Activated CD4-positive, alpha-beta T cell treated with anti-CD3 and anti-CD28 coated beads, Interleukin-2, amount 50 U/mL, for 48 hours (primary cell): ENCODE results near the gene ENPP3.
A peak's percentile ranks its signal among the peaks of the same experiment; 100 is the strongest.

Experiments used
- DNase-seq, 2 experiments: peaks; one replicate each; pipeline ENCODE4 v3.0.0-alpha.2; 2020

ENPP3 gene

DNA sequence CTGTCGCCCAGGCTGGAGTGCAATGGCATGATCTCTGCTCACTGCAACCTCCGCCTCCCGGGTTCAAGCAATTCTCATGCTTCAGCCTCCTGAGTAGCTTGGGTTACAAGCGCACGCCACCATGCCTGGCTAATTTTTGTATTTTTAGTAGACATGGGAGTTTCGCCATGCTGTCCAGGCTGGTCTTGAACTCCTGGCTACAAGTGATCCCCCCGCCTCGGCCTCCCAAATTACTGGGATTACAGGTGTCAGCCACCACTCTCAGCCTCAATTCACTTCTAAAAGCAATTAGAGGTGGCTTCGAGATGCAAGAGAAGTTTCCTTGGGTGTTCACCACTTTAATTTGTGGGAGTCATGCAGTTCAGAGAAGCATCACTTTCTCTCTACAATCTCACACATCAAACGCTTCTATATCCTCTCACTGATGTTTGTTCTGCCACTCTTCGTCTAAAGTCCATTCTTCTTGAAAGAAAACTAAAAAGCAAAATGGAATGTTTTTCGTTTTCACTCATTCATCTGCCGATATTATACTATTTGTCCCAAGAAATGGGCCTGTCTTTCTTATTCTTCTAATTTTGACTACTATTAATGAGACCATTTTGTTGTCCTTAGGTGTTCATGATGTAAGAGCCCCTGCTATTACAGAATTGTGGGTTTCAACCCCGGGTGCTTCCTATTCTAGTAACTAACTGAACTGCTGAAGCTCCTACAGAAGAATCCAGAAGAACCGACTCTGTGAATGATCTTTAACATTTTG, 132.5 kb downstream of the ENPP3 start:
- no peak for DNase-seq

DNA sequence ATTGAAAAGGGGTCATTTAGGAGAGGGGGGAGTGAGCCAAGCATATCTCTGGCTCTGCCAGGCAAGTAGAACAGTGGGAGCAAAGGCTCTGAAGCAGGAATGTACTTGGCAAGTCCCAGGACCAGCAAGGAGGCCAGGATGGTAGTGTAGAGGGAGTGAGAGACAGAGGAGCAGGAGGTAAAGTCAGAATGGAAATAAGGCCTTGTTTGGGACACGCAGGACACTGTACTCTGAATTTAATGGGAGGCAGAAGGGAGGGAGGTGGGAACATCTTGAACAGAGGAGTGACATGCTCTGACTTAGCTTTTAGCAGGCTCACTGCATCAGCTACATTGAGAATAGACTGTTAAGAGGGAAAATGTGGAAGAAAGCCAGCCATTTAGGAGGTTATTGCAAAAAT, 133.7 kb downstream of the ENPP3 start:
- DNase-seq = no peak

DNA sequence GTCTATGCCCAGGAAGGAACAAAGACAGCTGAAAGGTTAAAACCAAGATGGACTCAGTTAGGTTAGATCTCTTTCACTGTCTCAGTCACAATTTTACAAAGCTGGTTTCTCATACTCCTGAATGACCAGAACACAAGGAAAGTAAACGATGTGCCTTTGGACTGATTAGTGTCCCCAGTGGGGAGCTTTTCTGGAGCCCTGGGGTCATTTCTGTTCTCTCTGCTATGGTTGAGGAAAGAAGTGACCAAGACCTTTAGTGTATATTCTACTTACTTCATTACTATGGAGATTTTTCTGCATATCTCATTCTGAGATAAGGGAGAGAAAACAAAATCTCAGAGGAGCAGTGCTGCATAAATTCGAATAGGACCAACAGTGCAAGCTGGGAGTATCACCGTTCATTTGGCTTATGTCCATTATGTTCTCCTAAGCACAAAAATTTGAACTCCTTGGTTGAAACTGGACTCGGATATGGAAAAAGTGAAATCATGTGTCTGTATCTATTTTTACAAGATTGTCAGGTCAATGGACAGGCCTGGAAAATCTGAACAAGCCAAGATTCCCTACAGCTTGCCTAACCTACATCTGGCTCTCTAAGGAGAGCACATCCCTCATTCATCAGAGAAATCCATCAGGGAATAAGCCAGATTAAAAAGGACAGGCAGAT, 136.3 kb downstream of the ENPP3 start:
- no peak for DNase-seq

DNA sequence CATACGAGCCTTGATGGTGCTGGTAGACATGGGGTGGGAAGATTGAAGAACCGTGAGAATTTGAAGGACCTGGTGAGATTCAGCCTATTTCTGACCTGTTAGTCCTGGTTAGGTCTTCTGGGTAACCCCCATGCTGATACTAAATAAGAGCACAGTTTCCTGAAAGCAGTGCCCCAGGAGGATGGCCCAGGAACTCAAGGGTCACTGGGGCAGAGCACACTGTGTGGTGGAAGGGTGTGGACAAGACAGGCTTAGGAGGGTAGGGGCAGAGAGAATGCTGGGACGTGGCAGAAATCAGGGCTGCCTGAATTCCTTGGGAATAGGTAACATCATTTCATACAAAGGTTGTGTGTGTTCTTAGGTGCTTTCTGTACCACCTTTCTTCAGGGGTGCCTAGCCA, 138.8 kb downstream of the ENPP3 start:
- no peak for DNase-seq

DNA sequence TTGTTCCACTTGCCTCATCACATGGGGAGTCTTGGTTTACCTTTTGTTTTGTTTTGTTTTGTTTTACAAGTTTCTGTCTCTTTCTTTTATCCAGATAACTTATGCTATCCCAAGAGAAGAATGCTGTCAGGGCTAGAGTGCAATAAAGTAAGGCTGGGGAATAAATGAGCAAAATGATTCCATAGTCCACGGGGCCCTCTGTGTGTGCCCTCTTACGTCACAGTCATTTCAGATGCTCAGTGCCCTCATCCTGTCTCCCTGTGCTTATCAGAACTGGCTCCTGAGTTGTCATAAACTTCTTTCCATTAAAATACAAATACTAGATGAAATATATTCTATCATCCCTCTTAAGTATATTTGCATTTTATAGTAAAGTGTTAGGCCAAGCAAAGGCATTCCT, 139.9 kb downstream of the ENPP3 start:
- DNase-seq = no peak

DNA sequence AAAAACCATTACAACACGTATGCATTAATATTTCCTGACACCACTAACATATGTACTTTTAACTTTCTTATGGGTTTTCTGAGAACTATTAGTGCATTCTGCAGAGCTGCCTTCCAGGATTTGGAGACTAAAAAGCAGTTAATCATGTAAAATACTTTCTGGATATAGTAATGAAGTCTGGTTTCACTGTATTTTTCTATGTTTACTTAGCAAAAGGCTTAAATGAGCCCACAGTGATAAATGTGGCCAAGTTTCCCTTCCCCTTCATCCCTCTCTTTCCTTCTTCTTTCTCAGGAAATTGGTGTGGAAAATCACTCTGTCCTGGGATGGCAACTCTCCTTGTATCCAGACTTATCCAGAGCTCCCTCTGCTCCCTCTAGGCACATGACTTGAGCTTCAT, 141.1 kb downstream of the ENPP3 start:
- DNase-seq = no peak

DNA sequence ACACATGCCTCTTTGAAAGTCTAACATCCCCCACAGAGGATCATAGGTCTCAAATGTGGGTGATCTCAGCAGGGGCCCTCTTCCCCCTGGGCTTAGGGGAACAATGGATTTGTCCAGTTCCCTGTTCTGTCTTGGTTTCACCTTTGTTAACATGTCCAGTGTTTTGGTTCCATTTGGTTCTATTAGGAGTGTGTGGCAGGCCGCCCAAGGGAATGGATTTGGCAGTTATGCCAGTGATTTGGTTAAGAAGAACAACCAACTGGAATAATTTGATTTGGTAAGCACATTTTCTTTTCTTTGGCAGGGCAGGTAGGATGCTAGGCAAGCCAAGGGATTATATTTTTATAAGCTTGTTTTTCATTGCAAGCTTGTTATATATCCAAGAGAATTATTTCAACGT, 142.2 kb downstream of the ENPP3 start:
- no peak for DNase-seq

DNA sequence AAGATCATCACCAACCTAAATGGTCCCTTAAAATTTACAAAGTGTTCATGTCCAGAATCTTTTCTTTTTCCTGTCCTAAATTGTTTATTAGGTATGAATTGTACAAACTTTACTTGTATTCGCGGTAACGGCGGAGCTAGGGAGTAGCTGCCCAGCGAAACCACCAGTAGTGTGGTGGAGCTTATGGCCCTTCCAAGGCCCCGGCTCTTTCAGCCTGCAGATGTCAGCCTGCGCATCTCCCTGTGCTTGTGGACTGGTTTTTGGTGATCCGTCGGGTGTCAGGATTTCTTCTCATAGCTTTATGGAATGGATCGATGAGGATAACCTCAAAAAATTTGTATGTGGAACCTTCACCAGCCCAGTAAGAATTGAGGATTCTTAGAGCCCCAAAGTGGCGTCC, 143.5 kb downstream of the ENPP3 start:
- DNase-seq = no peak

DNA sequence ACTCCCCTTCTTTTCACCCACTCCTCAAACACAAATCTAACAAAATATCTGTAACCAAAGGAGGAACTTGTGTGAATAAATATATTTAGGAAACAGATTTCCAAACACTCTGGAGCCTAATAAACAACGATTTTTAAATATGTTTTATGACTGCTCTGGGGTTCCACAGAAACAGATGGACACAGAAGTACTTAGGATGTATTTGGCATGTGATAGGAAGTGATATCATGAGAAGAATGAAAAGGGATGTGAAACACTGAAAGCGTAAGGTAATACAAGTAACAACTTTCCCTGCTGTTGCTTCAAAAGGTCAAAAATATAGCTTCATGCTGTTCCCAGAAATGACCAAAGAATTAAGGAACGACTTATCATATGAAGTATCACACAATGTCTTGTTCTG, 144.6 kb downstream of the ENPP3 start:
- no peak for DNase-seq

DNA sequence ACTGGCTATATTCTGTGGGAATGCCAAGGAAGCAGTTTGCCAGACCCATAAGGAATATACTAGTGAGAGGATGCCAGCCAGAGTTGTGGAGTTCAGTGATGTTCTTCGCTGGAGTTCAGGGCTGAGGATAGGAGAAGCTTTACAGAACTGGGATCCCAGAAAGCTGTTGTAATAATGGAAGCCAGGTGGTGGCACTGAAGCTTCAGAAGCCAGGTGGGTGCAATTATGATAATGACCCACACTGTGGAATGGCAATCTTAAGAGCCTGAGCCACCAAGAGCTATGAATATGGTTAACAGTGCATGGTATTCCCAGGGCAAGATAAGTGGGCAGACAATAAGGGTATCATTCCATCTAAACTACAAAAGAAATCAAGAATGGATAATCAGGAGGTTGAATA, 145.7 kb downstream of the ENPP3 start:
- DNase-seq = no peak

DNA sequence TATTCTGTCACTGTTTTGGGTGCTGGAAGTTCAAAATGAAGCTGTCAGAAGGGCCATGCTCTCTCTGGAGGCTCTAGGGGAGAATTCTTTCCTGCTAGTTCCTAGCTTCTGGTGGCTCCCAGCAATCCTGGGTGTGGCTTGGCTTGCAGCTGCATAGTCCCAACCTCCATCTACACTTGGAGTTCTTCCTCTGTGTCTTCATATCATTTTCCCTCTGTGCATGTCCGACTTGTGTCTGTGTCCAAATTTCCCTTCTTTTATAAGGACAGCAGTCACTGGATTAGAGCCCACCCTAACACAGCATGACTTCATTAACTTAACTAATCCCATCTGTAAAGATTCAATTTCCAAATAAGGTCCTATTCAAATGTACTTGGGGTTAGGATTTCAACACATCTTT, 147.5 kb downstream of the ENPP3 start:
- DNase-seq = no peak

DNA sequence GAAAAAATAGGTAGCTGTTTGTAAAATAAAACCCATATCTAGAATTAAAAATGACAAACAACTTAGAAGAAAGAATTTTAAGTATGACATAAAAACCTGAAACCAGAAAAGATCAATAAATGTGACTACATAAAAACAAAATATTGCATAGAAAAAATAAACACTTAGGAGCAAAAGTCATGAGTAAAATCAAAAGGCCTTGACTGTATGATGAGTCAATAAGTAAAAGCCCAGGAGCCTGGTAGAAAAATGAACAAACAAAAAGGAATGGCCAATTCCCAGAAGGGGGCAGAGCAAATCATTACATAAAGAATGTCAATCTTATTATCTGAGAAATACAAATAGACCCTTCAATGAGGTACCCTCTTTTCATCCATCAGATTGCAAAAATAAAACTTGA, 150.0 kb downstream of the ENPP3 start:
- no peak for DNase-seq

DNA sequence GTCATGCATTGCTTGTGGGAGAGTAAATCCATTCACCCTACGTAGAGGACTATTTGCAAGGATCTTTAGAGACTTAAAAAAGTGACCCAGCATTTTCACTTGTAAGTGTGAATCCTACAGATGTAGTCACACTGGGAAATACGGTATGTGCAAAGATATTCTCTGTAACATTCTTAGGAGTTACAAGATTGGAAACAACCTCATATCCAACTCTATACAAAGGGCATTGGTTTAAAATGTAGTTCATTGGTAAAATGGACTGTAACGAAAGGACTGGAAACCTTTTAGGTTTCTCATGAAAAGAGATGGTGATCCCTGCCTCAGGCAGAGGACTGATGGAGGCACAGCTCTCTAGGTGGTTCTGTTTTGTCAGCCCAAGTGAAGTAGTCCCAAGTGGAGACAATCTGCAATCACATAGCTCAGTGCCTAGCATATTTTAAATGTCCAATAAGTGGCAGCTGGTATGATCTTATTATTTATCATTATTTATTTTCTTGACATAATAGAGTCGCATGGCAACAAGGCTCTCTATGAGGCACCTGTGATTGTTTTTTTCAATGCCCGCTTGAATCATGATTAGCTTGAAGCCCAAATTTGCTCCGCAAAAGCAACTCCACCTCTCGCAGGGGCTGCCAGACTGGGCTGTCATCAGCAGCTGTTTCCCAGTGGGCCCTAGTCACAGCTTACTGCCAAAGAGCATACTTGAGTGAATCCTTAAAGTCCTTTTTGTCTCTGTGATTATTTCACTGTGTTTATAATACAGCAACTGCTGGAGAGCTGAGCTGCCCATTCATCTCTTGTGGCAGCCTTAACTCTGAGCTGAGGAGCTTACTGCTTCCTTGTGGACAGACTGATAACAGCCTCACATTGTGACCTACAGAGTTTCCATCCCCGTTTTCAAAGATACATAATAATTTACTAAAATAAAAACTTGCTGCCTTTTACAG, 150.9 kb downstream of the ENPP3 start:
- no peak for DNase-seq

DNA sequence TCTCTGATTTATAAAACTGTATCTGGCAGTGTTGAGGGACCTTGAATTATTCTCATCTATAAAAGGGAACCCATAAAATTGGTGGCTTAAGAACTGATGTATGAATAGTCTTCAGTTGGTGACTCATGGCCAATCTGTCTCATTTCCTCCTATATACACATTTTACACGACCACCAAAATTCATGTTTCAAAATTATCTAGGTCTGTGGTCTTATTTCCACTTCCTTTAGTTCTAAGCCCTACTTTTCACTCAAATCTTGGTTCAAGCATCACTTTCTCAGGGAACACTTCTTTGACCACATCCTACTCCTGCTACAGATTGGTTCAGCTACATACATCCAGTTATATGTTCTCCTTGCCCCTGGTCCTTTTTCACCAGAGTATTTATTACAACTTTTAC, 152.1 kb downstream of the ENPP3 start:
- no peak for DNase-seq

DNA sequence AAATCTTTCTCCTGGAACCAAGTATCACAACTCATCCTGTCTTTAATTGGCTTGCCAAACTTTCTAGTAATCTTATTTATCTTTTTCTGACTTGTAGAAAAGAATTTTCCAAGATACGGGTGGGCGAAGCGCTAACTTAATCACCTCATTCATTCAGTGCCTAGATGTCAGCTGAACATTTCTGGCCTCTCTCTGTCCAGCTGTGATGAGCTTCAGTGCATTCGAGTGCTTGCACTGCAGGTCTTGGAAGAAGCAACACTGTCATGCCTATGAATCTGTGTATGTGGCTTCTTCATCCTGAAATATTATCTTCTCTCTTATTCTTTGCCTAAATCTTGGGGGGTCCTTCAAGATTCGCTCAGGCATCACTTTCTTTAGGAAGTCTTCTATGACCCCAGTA, 154.4 kb downstream of the ENPP3 start:
- DNase-seq = no peak

DNA sequence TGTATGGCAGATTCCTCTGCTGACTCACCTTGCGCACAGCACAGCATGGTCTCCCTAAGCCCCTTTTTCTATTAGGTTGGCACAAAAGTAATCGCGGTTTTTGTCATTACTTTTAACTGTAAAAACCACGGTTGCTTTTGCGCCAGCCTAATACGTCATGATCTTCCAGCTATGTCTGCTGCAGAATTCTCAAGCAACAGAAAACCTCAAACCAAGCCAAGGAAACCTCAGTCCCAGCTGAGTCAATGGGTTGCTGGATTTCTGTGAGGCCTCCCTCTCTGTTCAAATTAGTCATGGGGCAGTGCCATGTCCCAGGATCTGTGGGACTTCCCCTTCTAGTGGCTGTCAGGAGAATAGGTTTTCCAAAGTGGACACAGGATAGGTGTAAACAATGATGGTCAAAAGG, 155.0 kb downstream of the ENPP3 start:
- DNase-seq = peak; percentile 16 to 30

DNA sequence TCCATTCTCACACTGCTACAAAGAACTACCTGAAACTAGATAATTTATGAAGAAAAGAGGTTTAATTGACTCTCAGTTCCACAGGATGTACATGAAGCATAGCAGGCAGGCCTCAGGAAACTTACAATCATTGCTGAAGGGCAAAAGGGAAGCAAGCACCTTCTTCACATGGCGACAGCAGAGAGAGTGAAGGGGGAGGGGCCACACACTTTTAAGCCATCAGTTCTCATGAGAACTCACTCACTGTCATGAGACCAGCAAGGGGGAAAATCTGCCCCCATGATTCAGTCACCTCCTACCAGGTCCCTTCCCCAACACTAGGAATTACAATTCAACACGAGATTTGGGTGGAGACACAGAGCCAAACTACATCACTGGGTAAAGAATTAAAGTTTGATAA, 158.3 kb downstream of the ENPP3 start:
- DNase-seq = no peak
